DMS53 treated with DMSO at 0.1 percent for 48 hours (cell line): ENCODE measurements around the gene KRTAP10-2.

Source experiments
- DNase-seq: peaks from one replicate; lab custom pipeline; 2025; ENCODE audit not compliant: unreplicated experiment; lab: John Stamatoyannopoulos, UW

KRTAP10-2 gene

DNA sequence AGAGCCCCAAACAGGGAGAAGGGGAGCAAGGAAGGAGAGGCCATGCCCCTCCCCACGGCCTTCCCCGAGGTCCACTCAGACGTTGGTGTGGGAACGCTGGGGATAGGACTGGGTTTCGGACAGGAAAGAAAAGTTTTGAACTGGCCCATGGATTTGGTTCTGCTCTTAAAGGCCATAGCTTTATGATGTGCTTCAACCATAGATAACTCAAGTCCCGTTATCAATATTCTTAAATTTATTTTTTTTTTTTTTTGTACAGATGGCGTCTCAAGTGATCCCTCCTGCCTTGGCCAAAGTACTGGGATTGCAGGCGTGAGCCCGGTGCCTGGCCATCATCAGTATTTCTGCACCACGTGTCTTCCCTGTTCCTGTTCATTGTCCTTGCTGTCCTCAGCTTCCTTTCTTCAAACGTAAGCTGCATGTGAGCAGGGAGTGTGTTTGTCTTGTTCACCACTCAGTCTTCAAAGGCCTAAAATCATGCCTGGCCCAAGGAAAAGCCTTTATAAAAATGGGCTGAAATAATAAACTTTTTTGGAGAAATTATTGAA, 10.5 kb downstream of the KRTAP10-2 start:
- DNase-seq: no peak

- no peak for DNase-seq
These were observed 11.2 kb downstream of the KRTAP10-2 start, which contains the start of gene KRTAP10-1 for GRCh38 chr21:44539991-44540666. TSS of gene KRTAP10-1 (minus strand) at chr21:44540195. CDS start at chr21:44540150, 45 bp downstream.

DNA sequence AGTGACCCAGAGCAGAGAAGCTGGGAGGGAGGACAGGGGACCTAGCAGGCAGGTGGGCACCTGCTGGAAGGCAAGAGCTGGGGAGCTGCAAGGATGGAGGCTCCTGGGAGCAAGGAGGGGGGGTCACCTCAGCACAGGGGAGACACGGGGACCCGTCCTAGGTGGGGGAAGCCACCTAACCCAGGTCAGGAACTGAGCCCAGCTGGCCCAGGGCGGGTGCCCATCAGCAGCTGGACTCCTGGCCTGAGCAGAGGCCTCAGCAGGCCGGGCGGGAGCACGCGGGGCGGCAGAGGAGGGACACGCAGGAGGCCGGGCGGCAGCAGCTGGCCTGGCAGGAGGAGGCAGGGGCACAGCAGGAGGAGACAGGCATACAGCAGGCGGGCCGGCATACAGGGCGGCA, 12.3 kb downstream of the KRTAP10-2 start:
- no peak for DNase-seq

- DNase-seq: no peak
These were observed 13.1 kb downstream of the KRTAP10-2 start for GRCh38 chr21:44537930-44538911.

- no peak for DNase-seq
These were observed 15.3 kb downstream of the KRTAP10-2 start for GRCh38 chr21:44535963-44536362.

- DNase-seq: no peak
These were observed 16.6 kb downstream of the KRTAP10-2 start for GRCh38 chr21:44534688-44535087.

DNA sequence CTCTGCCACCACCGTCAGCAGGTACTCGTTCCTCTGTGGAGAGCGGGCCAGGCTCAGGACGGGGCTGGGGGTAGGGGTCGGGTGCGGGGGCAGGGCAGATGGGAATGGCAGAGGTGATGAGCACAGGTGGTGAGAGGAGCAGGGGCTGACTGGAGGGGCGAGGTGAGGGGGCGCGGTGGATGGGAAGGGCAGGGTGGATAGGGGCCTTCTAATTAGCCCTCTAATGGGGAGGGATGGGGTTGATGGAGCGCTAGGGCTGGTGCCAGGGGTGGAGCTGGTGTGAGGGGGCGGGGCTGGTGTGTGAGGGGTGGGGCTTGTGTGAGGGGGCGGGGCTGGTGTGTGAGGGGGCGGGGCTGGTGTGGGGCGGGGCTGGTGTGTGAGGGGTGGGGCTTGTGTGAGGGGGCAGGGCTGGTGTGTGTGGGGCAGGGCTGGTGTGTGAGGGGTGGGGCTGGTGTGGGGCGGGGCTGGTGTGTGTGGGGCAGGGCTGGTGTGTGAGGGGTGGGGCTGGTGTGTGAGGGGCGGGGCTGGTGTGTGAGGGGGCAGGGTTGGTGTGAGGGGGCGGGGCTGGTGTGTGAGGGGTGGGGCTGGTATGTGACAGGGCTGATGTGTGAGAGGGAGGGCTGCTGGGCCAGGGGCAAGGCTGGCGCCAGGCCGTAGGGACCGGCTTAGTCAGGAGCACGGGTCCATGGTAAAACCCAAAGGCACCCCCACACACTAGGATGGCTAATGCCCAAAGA, 17.2 kb downstream of the KRTAP10-2 start:
- DNase-seq: no peak

- no peak for DNase-seq
These were observed 18.0 kb downstream of the KRTAP10-2 start for GRCh38 chr21:44533121-44533890.

DNA sequence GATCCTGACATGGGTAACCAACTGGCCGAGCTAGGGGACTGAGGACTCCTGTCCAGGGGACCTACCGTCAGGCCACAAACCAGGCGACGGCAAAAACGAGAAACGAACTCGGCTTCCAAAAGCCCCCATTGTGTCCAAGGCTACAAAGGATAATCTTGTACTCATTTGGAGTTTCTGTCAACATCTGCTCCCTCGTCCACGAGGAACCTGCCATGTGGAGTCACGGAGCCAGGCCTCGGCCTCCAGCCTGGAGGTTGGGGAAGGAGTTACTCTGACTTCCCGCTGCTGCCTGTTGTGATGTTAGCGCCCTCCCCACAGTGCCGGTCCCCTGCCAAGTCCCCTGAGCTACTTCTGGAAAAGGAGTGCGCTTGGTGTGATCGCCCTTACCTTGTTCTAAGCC, 18.6 kb downstream of the KRTAP10-2 start:
- no peak for DNase-seq

- no peak for DNase-seq
These were observed 19.4 kb downstream of the KRTAP10-2 start for GRCh38 chr21:44531606-44532564.

DNA sequence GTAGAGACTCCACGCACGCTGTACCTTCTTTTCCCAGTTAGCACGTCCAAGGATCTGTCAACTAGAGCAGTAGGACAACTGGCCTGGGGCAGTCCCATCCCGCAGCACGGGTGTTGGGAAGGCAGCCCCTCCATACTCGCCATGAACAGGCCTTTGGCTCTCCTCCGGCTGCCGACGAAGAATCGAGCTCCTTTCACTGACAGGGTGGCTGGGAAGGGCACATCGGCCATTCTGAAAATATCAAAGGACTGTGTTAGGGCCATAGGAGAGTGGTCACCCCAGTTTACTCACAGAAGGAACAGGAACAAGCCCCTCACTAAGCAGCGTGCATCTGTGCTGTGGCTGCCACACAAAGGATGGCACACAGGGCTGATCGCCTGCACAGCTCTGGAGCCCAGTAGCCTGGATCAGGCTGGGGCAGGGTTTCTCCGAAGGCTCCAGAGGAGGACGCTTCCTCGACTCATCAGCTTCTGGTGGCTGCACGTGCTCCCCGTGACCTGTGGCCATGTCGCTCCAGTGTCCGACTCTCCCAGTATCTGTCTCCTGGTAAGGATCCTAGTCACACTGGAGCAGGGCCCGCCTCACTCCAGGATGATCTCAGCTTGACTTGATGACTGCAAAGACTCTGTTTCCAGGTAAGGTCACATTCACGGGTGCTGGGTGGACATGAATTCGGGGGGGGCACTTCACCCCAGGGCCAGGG, 20.3 kb downstream of the KRTAP10-2 start:
- no peak for DNase-seq

- no peak for DNase-seq
These were observed 20.9 kb downstream of the KRTAP10-2 start for GRCh38 chr21:44530221-44530902.

GRCh38 chr21:44529503-44530125, 21.7 kb downstream of the KRTAP10-2 start:
- DNase-seq: no peak

- no peak for DNase-seq
These were observed 22.3 kb downstream of the KRTAP10-2 start for GRCh38 chr21:44529011-44529421.

- DNase-seq: no peak
These were observed 22.7 kb downstream of the KRTAP10-2 start for GRCh38 chr21:44528634-44528995.

- no peak for DNase-seq
These were observed 23.2 kb downstream of the KRTAP10-2 start for GRCh38 chr21:44527983-44528633.
